Astrocyte (in vitro differentiated cells and primary cell): Measurements from ENCODE around the gene EEA1. TPM values are rescaled to one million over a fixed set of nuclear protein-coding genes. Genes with fewer than 3 reads are reported as not detected.

Source experiments
- DNase-seq: peaks from one replicate; pipeline ENCODE4 v3.0.0-alpha.2; 2010; ENCODE audit warnings: low read depth
- FAIRE-seq: peaks from 2 replicates; lab custom pipeline; 2011; peaks lifted over from hg19 to GRCh38; lab: Jason Lieb, UNC
- H2AFZ ChIP-seq: 2 replicates; pipeline ENCODE4 v1.6.0; 2012; ENCODE audit warnings: low read depth, low read length, inconsistent platforms
- H3K27ac ChIP-seq: 2 replicates; pipeline ENCODE4 v1.5.1; 2011; ENCODE audit warnings: low read depth, low read length, inconsistent platforms
- H3K27me3 ChIP-seq: 2 replicates; pipeline ENCODE4 v1.6.0; 2011; ENCODE audit warnings: low read length, inconsistent platforms; ENCODE audit not compliant: insufficient read depth
- H3K36me3 ChIP-seq: 2 replicates; pipeline ENCODE4 v1.5.1; 2011; ENCODE audit warnings: low read length, inconsistent platforms; ENCODE audit not compliant: insufficient read depth
- H3K4me1 ChIP-seq: 2 replicates; pipeline ENCODE4 v1.5.1; 2011; ENCODE audit warnings: low read length, inconsistent platforms; ENCODE audit not compliant: insufficient read depth
- H3K4me2 ChIP-seq: 2 replicates; pipeline ENCODE4 v1.6.0; 2012; ENCODE audit warnings: low read length, inconsistent platforms
- H3K4me3 ChIP-seq: 2 replicates; pipeline ENCODE4 v1.5.1; 2011; ENCODE audit warnings: low read depth, mild to moderate bottlenecking, low read length, inconsistent platforms; ENCODE audit not compliant: insufficient read depth
- H3K79me2 ChIP-seq: 2 replicates; pipeline ENCODE4 v1.6.0; 2012; ENCODE audit warnings: mild to moderate bottlenecking, low read length, inconsistent platforms; ENCODE audit not compliant: insufficient read depth
- H3K9ac ChIP-seq: 2 replicates; pipeline ENCODE4 v1.6.0; 2012; ENCODE audit warnings: mild to moderate bottlenecking, low read length, inconsistent platforms
- H3K9me3 ChIP-seq: 2 replicates; pipeline ENCODE4 v1.5.1; 2012; ENCODE audit warnings: low read depth, mild to moderate bottlenecking, low read length, inconsistent platforms; ENCODE audit not compliant: insufficient read depth
- H4K20me1 ChIP-seq: 2 replicates; pipeline ENCODE4 v1.6.0; 2012; ENCODE audit warnings: low read length, inconsistent platforms; ENCODE audit not compliant: insufficient read depth
- H3K27ac Mint-ChIP-seq: one replicate; pipeline ENCODE4 v1.8.0; 2021; ENCODE audit warnings: mild to moderate bottlenecking, mixed read lengths; ENCODE audit not compliant: unreplicated experiment
- H3K27me3 Mint-ChIP-seq: one replicate; pipeline ENCODE4 v1.8.0; 2021; ENCODE audit warnings: low read depth, mixed read lengths; ENCODE audit not compliant: unreplicated experiment
- H3K36me3 Mint-ChIP-seq: one replicate; pipeline ENCODE4 v1.8.0; 2021; ENCODE audit warnings: low read depth, mixed read lengths; ENCODE audit not compliant: unreplicated experiment
- H3K4me1 Mint-ChIP-seq: one replicate; pipeline ENCODE4 v1.8.0; 2021; ENCODE audit warnings: low read depth, mixed read lengths; ENCODE audit not compliant: unreplicated experiment
- H3K4me3 Mint-ChIP-seq: one replicate; pipeline ENCODE4 v1.8.0; 2021; ENCODE audit warnings: mild to moderate bottlenecking, moderate library complexity, mixed read lengths; ENCODE audit not compliant: unreplicated experiment
- H3K9me3 Mint-ChIP-seq: one replicate; pipeline ENCODE4 v1.8.0; 2021; ENCODE audit warnings: mild to moderate bottlenecking, mixed read lengths; ENCODE audit not compliant: unreplicated experiment
- CTCF ChIP-seq: IDR thresholded peaks from 2 replicates; pipeline ENCODE4 v1.5.1; 2011; ENCODE audit warnings: low read depth, mild to moderate bottlenecking, inconsistent platforms, low read length, moderate library complexity; ENCODE audit not compliant: insufficient read depth
- EZH2 ChIP-seq: IDR thresholded peaks from 2 replicates; pipeline ENCODE4 v1.6.1; 2012; ENCODE audit warnings: mild to moderate bottlenecking, low read length, inconsistent platforms; ENCODE audit not compliant: insufficient read depth
- total RNA-seq: library from RNA; stranded (reverse); gene quantifications from 2 replicates; pipeline ENCODE4 v1.2.1, GENCODE V29; 2021

EEA1 gene
- total RNA-seq, 1 donor from 2014 or later: 36.5 TPM

GRCh38 chr12:92828565-92828964, 100.5 kb downstream of the EEA1 start:
- H3K4me3 ChIP-seq: no peak overlapping the region
- H3K27ac Mint-ChIP-seq: no peak overlapping the region
- no peaks in the 10 kb centered on the region for H3K27me3 Mint-ChIP-seq
- H3K4me1 Mint-ChIP-seq: no peaks in the 10 kb centered on the region
- no peak overlapping the region for H3K4me3 Mint-ChIP-seq
- no peak overlapping the region for H3K9ac ChIP-seq
- no peak overlapping the region for H3K4me2 ChIP-seq
- no peak overlapping the region for H2AFZ ChIP-seq
- H3K79me2 ChIP-seq: no peaks in the 10 kb centered on the region
- no peak for FAIRE-seq
- DNase-seq: no peak
- TF ChIP-seq EZH2: no peak
- no peak for TF ChIP-seq CTCF
- H3K36me3 Mint-ChIP-seq: no peaks in the 10 kb centered on the region
- no peaks in the 10 kb centered on the region for H3K9me3 ChIP-seq
- no peaks in the 10 kb centered on the region for H3K27me3 ChIP-seq
- H3K27ac ChIP-seq: no peak overlapping the region
- H3K4me1 ChIP-seq: no peaks in the 10 kb centered on the region
- peaks cover 4% of the 10 kb centered on the region for H3K36me3 ChIP-seq
- H4K20me1 ChIP-seq: no peaks in the 10 kb centered on the region
- H3K9me3 Mint-ChIP-seq: no peaks in the 10 kb centered on the region

GRCh38 chr12:92827836-92828431, 101.2 kb downstream of the EEA1 start:
- Histone ChIP-seq H2AFZ (no peak overlapping the region), H3K9ac (no peak overlapping the region), H3K27ac (no peak overlapping the region), H3K9me3 (no peaks in the 10 kb centered on the region), H3K36me3 (peaks cover 4% of the 10 kb centered on the region), H3K79me2 (no peaks in the 10 kb centered on the region), H3K27me3 (no peaks in the 10 kb centered on the region), H4K20me1 (no peaks in the 10 kb centered on the region), H3K4me2 (no peak overlapping the region), H3K4me3 (no peak overlapping the region), H3K4me1 (no peaks in the 10 kb centered on the region)
- H3K36me3 Mint-ChIP-seq: no peaks in the 10 kb centered on the region
- DNase-seq: peak; percentile 7
- no peak overlapping the region for H3K4me3 Mint-ChIP-seq
- H3K4me1 Mint-ChIP-seq: no peaks in the 10 kb centered on the region
- FAIRE-seq: peak; percentile 45
- no peak overlapping the region for H3K27ac Mint-ChIP-seq
- TF ChIP-seq CTCF (peak; percentile 82), EZH2 (no peak)
- no peaks in the 10 kb centered on the region for H3K27me3 Mint-ChIP-seq
- no peaks in the 10 kb centered on the region for H3K9me3 Mint-ChIP-seq

- no peak overlapping the region for H3K4me3 Mint-ChIP-seq
- peaks cover 3% of the 10 kb centered on the region for H3K36me3 Mint-ChIP-seq
- H3K9ac ChIP-seq: no peak overlapping the region
- TF ChIP-seq EZH2 (no peak), CTCF (no peak)
- no peaks in the 10 kb centered on the region for H3K9me3 ChIP-seq
- H3K4me2 ChIP-seq: no peak overlapping the region
- no peaks in the 10 kb centered on the region for H3K9me3 Mint-ChIP-seq
- no peak overlapping the region for H3K27ac Mint-ChIP-seq
- H3K27ac ChIP-seq: no peak overlapping the region
- no peaks in the 10 kb centered on the region for H4K20me1 ChIP-seq
- H3K4me1 ChIP-seq: no peaks in the 10 kb centered on the region
- DNase-seq (peak; percentile 7), FAIRE-seq (no peak)
- H3K27me3 ChIP-seq: no peaks in the 10 kb centered on the region
- H3K27me3 Mint-ChIP-seq: no peaks in the 10 kb centered on the region
- H3K79me2 ChIP-seq: no peaks in the 10 kb centered on the region
- no peak overlapping the region for H2AFZ ChIP-seq
- H3K4me3 ChIP-seq: no peak overlapping the region
- H3K36me3 ChIP-seq: peaks cover 11% of the 10 kb centered on the region
- no peaks in the 10 kb centered on the region for H3K4me1 Mint-ChIP-seq
Observed at GRCh38 chr12:92821142-92821541, 108.0 kb downstream of the EEA1 start.
